HuH-7 (cell line): ENCODE data around the gene TMBIM1.

Source experiments
- DNase-seq: peaks from one replicate; pipeline ENCODE4 v3.0.0; 2011; ENCODE audit warnings: low spot score

TMBIM1 gene

DNA sequence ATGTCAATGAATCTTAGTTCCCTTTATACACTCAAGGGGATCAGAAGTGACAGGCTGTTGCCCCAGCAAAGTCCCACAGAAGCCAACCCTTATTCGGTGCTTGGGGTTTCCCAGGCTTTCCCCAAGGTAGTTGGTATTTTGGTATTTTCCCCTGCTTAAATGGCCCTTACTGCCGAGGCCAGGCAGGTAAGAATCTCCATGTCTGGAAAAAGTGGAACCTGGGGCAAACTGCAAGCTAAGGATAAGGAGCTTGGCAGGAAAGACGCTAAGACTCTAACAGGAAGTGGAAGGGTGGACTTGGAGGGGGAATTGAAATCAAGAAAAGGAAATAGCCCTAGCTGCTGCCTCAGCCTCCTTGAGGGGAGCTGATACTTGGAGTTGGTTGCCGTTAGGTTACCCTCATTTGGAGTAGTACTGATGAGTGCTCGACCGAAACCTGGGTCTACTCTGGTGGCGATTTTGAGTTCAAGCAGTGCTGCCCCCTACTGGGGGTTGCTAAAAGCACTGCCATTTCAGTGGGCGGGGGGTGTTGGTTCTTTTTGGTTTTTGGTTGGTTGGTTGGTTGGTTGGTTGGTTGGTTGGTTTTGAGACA is 34.8 kb downstream of the TMBIM1 start:
- DNase-seq, result peak; percentile 63

GRCh38 chr2:218256612-218257350 is 35.5 kb downstream of the TMBIM1 start:
- DNase-seq, result no peak

DNA sequence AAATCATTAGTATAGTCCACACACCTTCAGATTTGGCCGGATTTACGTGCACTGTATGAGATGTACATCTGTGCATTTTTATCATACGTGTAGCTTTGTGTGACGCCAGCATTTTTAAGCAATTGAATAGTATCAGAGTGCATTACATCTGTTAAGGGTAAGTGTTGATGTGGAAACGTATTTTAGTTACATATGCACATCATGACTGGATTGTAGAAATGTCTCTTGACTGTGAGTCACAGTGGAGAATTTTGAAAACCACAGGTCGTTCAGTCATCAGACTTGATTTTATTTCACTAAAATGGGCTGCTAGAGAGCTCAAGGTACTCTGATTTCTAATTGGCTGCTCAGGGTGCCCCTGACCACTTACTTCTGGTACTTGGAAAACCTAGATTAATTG is 36.9 kb downstream of the TMBIM1 start:
- no peak for DNase-seq

DNA sequence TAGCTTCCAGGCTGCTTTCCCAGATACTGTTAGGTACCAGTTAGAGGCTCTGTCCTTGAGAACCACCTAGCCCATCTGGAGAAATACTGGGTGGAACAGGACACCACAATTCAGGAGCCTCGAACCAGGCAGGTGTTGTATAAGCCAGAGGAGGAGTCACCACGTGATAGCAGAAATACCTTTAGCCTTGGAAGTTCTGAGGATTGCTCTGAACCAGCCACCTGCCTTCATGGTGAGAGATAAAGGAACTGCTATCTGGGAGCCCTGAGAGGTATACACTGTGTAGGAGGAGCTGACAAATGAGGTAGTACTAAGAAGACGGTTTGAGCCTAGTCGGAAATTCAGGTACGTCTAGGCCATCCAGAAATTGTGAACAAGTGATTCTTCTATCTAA is 39.1 kb downstream of the TMBIM1 start:
- no peak for DNase-seq

DNA sequence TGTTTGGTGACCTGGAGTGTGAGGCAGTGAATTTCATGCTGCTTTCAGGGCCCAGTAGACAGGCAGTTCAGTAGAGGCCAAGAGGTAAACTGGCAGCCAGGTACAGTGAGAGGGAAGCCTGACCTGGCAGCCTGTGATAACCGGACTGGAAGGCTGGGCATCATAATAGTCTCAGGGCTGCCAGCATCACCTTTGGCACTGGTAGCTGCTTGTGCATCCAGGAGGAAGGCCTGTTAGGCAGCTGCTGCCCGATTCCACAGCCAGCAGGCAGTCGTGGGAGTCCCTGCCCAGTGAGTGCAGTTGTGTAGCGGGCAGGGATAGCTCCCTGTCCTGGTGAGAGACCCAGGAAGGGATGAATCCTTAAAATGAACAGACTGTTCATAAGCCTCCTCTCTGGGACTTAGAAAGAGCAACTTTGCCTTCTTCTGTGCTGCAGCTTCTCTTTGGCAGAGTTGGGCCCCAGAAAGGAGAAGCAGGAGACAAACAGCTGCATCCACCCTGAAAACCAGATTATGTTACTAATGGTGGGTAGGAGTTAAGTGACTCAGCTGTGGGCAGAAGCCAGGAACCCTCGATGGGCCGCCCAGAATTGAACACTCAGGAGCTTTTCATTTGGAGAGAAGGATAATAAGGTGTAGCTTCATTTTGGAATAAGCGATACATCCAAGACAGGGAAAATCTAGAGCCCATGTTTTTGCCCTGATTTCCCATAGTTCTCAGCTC is 39.6 kb downstream of the TMBIM1 start:
- DNase-seq, result no peak

GRCh38 chr2:218249691-218250090 is 42.6 kb downstream of the TMBIM1 start:
- no peak for DNase-seq

GRCh38 chr2:218245214-218245613 is 47.1 kb downstream of the TMBIM1 start:
- DNase-seq, result no peak

GRCh38 chr2:218244665-218245064 is 47.6 kb downstream of the TMBIM1 start:
- no peak for DNase-seq

GRCh38 chr2:218244204-218244603 is 48.1 kb downstream of the TMBIM1 start:
- DNase-seq, result no peak

DNA sequence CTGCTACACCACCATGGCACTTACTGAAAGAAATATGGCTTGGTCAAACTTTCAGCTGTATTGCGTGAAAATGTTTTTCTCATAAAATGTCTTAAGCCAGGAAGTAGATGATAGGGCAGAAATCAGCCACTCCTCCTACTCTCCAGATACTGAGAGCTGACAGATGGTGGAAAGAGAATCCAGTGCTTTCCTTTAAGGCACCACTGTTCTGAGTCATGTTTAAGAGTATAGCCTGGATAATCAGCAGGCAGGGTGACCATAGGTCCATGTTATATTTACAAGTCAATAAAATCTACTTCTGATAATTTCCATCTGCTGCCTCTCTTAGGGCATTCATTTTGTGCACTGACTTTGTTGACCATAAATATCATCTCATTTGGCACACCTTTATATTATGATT is 53.4 kb downstream of the TMBIM1 start:
- no peak for DNase-seq

GRCh38 chr2:218236829-218237228 is 55.5 kb downstream of the TMBIM1 start:
- DNase-seq, result no peak

DNA sequence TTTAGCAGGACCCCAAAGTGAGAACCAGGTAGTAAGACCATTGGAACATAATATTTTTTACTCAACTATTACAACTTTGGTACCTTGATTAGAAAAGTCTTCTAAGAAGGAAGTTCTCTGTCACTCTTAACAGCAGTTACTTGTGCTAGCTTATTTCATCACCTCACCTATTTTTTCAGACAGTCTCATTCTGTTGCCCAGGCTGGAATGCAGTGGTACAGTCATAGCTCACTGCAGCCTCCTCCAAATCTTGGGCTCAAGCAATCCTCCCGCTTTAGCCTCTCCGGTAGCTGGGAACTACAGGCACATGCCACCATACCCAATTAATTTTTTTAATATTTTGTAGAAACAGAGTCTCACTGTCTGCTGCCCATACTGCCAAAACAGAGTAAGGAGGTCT is 57.3 kb downstream of the TMBIM1 start:
- DNase-seq, result no peak

DNA sequence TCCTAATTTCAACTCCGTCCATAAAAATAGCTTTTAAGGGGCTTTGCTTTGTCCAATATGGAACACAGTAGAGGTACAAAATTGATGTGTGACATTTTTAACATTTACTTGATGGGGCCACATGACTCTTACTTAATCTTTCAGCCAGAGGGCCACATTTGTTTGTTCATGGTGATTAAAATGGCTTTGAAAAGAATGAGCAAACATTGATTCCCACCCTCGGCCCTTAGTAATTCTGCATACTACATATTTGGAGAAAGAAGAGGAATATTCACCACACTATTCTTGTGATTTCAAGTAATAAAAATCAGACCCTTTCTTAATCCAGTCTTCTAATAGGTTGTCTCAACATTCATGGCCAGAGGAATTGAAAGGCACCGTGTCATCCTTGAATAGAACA is 57.8 kb downstream of the TMBIM1 start:
- DNase-seq, result no peak

DNA sequence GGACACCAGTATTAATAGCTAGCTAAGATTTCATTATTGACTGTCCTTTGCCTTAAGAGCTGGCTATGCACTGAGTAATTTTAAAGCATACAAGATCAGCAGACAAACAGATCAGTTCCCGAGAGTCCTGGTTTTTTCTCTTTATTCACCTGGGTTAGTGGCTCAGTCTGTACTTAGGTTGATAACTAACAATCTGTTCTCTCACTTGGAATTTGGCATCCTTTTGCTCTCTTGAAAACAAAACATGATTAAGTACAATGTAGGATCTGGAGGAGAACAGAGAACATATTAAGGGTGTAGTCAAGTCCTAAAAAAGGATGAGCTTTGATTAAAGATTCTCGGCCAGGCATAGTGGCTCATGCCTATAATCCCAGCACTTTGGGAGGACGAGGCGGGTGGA is 58.8 kb downstream of the TMBIM1 start:
- no peak for DNase-seq

GRCh38 chr2:218230882-218231281 is 61.4 kb downstream of the TMBIM1 start:
- DNase-seq, result peak; percentile 52

DNA sequence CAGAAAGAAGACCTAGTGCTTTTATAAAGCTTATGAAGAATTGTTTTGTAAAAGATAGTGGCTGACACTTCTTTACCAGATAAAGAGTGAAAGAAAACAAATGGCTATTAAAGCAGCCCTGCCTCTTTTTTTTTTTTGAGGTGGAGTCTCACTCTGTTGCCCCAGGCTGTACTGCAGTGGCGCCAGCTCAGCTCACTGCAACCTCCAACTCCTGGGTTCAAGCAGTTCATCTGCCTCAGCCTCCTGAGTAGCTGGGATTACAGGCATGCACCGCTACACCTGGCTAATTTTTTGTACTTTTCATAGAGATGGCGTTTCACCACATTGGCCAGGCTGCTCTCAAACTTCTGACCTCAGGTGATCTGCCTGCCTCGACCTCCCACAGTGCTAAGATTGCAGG is 62.5 kb downstream of the TMBIM1 start:
- DNase-seq, result no peak

DNA sequence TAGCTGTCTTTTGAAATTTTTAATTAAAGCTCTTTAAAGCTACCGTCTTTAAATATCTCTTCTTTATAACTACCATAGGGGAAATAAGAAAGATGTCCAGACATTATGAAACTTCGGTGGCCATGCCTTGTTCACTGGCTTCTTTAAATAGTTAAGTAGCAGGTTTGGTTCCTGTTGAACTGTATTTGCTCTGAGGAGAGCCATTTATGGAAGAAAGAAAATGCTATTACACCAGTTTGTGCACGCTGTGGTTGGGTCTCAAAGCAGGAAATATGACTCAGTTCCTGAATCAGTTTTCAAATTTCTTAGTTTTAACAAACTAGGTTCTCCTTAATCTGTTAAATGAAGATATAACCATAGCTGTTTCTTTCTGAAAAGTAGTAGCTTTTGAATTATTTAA is 63.1 kb downstream of the TMBIM1 start:
- DNase-seq, result no peak

DNA sequence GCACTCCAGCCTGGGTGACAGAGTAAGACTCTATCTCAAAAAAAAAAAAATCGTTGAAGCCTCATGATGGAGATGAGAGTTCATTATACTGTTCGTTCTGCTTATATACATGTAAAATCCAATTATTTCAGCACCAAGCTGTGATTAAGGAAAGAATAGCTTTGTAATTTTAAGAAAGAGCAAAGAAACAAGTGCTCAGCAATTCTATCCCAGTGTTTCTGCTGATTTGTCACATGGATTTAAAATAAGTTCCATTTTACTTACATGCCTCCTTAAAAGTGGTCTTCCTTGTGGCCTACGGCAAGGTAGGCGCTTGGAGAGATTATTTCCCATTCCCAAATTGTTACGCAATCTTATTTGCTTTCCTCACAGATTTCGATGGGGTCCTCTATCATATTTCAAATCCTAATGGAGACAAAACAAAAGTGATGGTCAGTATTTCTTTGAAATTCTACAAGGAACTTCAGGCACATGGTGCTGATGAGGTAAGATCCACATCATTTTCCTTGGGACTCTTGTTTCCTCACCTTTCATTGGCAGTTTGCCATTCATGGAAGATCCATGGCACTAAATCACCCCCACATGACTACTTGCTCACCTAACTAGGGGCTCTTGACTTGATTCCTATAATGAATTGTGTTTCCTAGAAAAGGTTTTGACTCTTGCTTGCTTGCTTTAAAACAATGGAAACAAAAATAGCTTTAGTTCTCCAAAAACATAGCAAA is 63.8 kb downstream of the TMBIM1 start:
- DNase-seq, result no peak

- DNase-seq, result no peak
Measured at GRCh38 chr2:218226903-218227302, 65.4 kb downstream of the TMBIM1 start.
